NCI-H2196 (cell line): ENCODE results near the gene ANKS1A.

ENCODE experiments used
- DNase-seq: peaks from one replicate; lab custom pipeline; 2025; ENCODE audit not compliant: unreplicated experiment; lab: John Stamatoyannopoulos, UW

Gene ANKS1A

DNA sequence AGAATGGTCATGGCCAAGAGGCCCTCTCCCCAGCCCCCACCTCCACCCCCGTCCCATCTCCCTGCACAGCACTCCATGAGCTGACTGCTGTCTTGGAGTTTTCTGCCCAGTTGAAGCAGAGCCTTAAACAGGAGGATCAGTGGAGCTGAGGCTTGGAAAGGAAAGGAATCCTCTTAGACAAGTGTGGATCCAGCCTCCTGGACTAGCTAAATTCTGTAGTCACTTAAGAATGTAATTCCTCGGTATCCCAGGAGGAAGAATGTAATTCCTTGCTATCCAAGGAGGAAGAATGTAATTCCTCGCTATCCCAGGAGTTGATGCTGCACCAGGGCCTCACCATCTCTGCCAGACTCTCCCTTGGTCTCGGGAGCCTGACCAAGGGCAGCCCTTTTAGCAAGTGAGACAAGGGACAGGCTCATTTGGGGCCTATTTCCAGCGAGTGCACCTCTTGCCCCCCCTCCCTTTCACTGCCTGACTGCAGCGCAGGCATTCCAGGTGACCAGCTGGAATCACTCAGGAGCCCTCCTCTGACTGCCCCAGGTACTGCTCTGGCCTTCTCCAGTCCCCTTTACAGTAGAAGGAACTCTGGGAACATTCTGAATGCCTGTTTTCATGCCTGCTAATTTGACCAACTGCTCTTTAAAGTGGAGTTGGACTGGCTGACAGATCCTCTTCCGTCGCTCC lies 175.8 kb downstream of the ANKS1A start:
- no peak for DNase-seq

DNA sequence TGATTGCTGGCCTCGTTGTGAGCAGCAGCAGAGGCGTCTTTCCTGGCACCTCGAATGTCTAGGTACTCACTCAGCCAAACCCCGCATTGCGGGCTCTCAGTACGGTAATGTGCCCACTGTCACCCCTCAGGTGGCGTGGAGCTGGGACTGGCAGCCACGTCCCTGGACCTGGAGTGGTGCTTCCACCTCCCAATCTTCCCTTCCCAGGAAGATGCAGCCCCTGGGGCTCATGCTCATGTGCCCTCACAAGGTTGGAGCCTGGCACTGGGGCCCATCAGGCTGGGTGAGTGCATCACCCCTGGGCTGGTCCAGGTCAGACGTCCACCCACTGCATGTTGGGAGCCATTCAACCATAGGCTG lies 176.4 kb downstream of the ANKS1A start:
- DNase-seq: no peak

DNA sequence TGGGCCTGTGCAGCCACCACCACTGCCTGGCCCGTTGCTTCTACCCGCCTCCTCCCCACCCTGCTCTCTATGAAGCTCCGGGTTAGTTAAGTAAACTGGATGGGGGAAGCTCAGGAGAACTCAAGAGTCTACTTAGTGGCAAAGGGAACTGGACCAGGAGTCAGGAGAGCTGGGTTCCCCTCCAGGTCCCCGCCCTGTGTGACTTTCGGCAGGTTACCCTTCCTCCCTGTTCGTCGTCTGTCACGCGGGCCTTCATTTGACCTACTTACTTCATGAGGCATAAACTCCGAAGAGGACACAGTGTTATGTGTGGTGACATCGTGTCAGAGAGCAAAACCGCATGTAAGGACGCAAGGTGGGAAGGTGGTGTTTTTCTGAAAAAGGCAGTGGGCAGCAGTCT lies 176.8 kb downstream of the ANKS1A start:
- no peak for DNase-seq

DNA sequence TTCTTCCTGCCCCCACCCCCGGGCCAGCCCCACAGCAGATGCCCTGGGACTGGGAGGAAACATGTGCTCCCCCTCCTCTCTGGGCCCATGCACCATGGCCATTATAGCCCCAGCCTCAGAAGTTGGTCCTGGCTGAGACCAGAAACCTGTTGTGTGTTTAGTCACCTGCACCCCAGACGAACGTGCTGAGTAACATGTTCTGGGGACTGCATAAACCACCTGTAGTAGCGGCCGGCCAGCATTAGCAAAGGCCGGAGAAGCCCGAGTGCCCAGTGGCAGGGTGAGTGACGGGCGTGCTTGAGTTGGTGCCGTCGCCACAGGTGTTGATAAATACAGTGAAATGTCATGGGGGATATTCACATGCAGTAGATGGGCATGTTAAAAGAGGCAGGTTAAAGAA lies 178.2 kb downstream of the ANKS1A start:
- no peak for DNase-seq

DNA sequence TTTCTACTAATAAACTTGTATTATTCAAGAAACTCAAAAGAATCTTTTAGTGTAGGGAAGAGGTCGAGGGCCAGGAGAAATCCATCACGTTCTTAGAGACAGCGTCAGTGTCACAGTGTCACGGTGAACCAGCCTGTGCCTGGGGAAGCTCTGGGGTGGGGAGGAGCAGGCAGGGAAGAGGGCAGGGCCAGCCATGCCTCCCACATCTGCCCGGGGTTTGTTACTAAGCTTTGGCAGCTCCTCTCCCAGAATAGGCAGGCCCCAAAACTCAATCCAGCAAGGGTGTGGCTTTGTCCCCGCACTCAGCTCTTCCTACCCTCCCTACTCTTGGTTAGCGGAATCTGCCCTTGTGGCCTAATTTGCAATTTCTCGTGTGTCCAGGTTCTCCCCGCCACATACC lies 179.2 kb downstream of the ANKS1A start:
- DNase-seq: no peak

DNA sequence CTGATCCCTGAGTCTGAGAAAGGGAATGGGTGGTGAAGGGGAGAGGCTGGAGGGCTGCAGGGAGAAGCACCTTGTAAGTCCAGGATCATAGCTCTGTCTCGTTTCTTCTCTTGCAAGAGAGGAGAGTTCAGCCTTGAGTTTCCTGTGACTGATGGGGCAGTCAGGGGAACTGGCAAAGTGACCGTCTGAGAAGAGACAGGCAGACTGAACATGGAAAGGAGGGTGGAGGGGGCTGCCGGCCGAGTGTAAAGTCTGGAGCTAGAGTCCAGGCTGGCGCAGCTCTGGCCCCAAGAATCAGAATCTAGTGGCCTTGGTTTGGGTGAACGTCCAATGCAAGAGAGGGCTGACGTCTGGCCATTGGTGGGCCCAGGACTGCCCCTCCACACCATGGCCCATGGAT lies 179.6 kb downstream of the ANKS1A start:
- no peak for DNase-seq

DNA sequence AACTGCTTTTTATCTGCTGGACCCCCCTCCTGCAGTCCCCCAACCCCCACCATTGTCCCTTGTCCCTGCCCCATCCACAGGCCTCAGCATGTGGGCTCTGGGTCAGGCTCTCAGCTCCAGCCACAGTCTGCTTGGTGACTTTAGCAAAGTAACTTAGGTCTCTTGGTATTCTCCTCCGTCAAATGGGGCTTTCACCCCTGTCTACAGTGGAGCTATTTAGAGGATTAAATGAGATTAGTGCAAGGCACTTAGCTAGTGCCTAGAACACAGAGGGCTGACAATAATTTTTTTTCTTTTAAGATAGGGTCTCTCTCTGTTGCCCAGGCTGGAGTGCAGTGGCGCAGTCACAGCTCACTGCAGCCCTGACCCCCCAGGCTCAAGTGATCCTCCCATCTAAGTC lies 180.2 kb downstream of the ANKS1A start:
- DNase-seq: no peak

DNA sequence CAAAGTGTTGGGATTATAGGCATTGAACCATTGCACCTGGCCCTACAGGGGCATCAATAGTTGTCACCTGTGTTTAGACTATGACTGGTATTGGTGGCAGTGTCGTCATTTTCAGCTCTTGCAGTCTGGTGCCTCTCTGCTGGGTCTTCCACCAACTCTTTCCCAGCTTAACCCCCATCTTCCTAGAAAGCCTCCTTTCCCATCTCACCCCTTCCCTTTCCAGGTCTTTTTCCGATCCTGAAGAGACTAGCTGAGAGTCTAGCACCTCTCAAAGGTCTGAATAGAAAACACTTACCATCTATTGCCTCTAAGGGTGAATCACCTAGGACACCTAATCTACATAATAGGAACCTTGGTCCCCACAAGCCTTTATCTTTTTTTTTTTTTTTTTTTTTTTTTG lies 181.1 kb downstream of the ANKS1A start:
- DNase-seq: no peak

DNA sequence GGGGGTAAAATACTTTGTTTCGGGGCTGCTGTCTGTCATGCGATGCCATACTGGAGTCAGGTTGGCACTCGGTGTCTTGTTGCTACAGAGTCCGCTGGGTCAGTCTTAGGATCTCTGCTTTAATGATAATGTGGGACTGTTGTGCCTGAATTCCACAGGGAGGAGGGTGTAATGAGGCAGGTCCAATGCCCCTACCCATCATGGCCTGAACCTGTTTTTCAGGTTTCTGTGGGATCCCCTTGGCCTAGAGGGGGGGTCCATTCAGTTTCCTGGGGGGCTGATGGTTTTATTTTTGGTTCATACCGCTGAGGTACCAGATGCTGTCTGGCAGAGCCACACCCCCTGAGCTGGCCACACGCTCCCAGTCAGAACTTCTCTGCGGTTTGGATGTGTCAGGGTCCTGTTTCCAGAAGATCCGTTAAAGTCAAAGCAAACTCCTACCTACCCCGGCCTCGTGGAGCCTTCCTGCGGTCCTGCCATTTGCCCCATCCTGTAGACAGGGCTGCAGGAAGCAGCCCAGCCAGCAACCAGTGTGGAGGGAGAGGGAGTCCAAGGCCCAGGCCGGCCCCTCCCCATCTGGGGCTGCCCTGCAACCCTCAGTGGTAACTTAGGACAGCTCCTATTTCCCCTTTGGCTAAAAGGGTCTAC lies 182.4 kb downstream of the ANKS1A start:
- DNase-seq: no peak

DNA sequence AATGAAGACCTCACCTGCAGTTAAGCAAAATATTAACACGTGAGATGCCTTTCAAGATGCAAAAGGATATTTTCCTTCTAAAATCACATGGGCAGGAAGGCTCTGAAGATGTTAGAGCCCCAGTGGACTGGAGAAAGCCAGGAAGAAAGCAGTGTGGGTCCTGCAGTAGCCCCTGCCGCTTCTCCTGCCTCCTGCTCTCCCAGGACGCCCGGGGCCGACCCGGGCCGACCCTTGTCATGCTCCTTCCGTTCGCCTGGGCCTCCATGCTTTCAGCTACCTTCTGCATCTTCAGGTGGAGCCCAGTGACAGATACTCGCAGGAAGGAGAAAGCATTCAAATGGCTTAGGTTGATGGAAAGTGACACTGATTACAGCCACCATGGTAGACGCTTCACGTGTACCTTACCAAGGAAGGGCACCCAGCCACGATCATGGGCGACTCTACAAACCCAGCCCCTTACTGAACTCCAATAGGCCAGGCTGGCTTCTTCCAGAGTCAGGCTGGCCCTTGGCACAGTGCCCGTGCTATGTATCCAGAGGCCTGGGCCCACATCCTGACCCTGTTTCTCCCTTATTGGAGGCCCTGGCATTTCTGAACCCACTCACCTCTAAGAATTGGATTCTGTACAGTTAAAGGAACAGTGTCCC lies 183.1 kb downstream of the ANKS1A start:
- no peak for DNase-seq

DNA sequence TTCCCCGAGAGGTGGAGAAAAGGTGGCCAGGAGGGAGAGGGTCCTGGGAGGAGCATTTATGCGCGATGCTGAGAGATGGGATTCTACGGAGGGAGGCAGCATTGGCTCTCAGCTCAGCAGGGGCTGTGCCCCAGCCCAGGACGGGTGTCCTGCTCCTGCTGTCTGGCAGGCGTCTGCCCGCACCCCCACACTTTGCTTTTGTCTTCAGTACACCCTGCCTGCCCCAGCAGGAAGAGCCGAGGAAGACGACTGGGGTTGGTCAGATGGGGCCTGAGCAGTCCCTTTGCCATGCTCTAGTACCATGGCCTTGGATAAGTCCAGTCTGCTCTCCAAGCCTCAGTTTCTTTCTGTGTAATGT lies 183.6 kb downstream of the ANKS1A start:
- DNase-seq: no peak

DNA sequence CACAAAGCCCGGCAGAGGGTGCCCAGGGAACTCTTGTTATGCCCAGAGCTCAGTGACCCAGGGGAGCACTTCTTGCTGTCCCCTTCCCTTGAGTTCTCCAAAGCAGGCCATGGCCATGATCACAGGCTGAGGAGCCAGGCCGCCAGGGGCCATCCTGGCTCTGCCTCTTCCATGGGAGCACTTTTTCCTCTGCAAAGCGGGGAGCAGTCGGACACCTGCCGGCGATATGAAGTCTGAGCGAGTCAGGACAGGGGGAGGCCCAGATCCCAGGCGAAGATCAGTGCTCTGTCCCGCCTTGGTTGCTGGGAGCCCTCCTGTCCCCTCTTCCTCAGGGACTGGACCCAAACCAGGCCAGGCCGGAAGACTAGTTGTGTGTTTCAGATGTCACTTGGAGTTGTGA lies 184.2 kb downstream of the ANKS1A start:
- DNase-seq: no peak

DNA sequence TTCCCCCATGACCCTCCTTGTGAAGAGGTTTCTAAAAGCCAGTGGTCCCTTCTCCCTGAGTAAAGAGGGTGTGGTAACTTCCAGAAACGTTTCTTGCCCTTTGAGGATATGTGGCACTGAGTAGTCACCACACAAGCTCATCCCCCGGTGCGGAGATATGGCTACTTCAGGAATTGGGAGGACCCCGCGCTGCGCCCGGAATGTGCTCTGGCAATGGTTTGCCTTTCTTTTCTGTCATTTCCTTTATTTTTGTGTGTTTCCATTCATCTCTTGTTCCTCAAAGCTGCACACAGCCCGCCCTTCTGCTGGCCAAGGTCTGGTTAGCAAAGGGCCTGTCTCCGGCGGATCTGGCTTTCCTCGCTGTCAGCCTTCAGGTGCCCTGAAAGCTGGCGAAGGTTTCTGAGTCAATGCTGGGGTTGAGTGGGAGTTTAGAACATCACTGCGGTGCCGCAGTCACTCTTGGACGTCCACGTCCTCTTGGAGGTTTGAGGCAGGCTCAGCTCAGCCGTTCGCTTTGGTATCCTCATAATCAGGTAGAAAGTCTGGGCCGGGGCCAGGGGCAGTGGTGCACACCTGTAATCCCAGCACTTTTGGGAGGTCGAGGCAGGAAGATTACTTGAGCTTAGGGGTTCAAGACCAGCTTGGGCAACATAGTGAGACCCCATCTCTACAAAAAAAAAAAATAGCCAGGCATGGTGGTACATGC lies 184.9 kb downstream of the ANKS1A start:
- DNase-seq: no peak

DNA sequence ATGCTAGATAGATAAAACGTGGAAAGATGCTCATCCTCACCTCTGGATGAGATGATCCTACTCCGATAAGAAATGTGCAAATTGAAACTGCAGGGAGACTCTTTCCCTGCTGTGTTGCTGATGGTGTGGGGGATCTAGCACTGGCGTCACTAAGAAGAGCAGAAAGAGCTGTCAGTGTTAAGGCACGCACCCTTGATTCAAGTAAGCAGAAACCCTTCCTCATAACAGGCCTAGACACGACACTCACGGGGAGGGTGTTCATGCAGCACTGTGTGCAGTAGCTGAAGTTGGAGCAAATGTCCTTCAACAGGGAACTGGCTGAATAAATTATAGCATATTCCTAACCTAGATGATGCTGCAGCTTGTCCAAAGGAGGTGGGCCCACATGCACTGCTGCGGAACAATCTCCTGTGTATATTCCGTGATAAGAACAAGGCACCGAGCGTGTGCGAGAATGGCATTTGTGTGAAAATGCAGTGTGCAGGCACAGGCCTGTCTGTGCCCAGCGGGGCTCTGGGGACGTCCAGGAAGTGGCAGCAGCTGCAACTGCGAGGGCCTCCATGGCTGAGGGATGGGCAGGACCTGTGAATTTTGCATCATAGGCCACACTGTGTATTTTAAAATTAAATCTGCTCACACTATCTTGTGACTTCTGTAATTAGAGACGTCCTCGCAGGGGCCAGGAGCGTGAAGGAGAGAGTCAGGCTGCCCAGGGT lies 188.1 kb downstream of the ANKS1A start:
- no peak for DNase-seq

DNA sequence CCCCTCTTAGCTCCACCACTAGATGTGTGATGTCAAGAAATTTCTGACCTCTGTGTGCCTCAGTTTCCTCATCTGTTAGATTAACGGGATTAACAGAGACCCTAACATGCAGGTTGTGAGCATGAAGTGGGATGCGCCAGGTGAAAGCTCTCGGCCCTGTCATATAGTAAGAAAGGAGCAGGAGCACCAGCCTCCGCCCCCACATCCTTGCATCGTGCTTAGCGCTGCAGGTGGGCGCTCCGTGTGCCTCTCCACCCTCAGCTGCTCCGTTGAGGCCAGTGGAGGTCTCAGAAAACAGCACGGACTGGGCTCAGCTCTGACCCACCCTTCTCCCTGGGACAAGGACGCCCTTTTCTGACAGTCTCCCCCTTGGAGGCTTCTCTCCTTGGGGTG lies 188.7 kb downstream of the ANKS1A start:
- no peak for DNase-seq

DNA sequence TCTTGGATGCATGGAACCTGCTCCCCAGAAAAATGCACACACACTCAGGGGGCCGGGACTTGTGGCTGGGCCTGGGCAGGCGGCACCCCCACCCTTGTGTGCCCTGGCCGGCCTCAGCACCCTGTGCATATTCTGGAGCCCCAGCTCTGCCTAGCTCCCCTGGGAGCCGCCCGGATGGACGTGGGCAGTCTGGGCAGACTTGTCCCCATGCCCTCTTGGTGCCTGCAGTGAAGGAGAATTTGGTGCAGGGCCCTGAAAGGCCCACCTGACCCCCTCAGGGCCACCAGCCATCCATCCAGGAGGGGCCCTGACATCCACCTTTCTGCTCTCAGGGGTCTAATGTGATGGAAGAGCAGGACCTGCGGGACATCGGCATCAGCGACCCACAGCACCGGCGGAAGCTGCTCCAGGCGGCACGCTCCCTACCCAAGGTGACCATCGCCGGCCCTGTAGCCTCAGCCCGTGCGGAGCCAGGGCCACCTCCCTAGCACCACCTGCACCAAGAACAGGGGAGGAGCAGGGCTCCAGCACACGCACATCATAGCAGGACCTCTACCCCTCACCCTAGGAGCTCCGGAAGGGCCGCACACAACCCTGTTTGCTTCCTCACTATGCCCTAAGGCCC lies 189.3 kb downstream of the ANKS1A start:
- DNase-seq: no peak

DNA sequence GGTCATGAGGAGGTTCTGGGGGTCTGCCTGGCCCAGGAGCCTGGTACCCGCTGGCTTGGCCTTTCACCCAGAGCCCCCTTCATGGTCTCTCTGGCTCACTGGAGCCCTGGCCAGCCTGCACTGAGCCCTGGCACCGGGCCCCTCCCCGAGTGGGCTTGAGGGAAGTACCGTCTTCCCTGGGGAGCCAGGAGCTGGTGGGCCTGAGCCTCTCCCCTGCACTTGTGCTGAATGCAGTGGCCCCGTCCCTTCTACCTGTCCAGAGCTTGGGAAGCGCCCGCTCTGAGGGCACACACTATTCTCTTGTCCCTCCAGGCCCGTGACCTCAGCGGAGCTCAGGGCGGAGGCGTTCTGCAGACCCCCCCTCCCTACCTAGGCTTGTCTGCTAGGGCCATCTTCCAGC lies 189.8 kb downstream of the ANKS1A start:
- DNase-seq: no peak

DNA sequence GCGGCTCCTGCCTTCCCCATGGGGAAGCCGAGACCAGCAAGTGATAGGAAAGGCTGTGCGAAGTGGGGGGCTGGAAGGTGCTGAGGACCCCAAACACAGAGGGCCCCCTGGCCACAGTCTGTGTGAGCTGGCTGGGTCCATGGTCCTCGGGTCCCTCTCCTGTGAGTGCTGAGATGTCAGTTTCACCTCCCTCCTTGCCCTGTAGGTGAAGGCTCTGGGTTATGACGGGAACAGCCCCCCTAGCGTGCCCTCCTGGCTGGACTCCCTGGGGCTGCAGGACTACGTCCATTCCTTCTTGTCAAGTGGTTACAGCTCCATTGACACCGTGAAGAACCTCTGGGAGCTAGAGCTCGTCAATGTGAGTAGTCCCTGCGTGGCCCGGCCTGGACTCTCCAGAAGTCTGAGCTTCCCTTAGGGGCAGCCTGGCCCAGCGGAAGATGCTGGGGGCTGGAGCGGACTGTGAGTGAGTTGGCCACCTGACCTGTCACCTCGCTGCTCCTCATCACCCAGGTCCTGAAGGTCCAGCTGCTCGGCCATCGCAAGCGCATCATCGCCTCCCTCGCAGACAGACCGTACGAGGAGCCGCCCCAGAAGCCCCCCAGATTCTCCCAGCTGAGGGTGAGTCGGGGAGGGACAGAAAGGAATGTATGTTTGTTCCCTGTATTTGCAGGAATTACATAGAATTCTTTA lies 190.4 kb downstream of the ANKS1A start:
- no peak for DNase-seq

DNA sequence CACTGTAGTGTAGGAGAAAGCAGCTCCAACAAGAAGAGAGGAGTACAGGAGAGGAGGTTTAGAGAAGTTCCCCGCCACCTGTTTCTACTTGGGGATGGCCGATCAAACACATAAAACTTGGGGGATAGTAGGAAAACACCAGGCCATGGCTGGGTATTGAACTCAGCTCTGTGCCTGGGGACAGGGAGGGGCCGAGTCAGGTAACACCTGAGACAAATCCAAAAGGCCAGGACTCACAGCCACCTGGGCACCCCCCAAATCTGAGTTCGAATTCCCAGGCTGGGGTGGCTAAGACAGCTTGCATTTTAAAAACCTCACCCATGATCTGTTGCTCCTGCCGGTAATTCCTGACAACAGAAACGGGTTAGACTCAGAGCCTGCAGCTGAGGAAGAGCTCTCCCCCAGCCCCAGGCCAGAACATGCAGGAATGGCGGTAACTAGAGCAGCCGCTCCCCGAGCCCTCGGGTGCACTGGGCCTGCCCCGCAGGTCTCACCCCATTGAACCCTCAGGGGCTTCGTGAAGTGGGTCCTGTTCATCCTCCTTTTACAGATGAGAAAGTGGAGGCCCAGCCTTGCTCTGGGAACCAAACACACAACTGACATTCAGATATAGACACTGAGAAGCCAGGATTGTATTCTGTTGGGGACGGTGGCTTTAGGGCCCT lies 191.1 kb downstream of the ANKS1A start:
- DNase-seq: no peak

DNA sequence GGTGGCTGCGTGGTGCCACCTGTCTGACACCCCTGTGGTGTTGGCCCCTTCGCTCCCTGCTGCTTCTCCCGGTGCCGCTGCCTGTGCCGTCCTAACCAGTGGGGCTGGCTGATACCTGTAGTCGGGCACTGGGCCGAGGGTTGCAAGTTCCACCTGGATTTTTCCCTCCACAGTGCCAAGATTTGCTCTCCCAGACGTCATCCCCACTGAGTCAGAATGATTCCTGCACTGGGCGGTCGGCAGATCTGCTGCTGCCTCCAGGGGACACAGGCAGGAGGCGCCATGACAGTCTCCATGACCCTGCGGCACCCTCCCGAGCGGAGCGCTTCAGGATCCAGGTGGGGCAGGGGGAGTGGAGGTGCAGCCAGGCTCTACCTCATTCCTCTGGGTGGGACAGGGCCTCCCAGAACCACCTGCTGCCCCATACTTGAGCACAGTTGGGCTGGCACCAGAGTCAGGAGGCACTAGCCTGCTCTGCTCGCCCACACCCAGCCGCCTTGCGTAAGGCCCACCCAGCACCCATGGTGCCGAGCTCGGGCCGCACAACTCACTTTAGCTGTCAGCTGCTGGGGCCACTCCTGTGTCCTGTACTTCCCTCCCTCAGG lies 191.9 kb downstream of the ANKS1A start:
- no peak for DNase-seq
